Liver (tissue), 9 donors: Measurements from ENCODE around the gene BHLHE40. TPM values are rescaled to one million over a fixed set of nuclear protein-coding genes. Genes with fewer than 3 reads are reported as not detected.

Experiments used
- DNase-seq: peaks from one replicate; pipeline ENCODE4 v3.0.0-alpha.2; 2017; ENCODE audit warnings: low spot score
- H3K27ac ChIP-seq, 2 donors: one replicate each; pipeline ENCODE4 v1.7.0; 2013; ENCODE audit warnings: inconsistent platforms in 2 of 2, low read length in 2 of 2, control low read depth in 1 of 2, low read depth in 1 of 2, mild to moderate bottlenecking in 1 of 2
- H3K27me3 ChIP-seq, 4 donors: one replicate each; pipeline versions ENCODE4 v1.6.1 to v1.7.0; 2013; ENCODE audit warnings: low read length in 3 of 4, inconsistent platforms in 1 of 4, mild to moderate bottlenecking in 1 of 4, moderate library complexity in 1 of 4; ENCODE audit not compliant: control insufficient read depth in 4 of 4, insufficient read depth in 4 of 4
- H3K36me3 ChIP-seq, 4 donors: one replicate each; pipeline versions ENCODE4 v1.6.1 to v1.7.0; 2013; ENCODE audit warnings: low read length in 3 of 4, mild to moderate bottlenecking in 3 of 4, low read depth in 1 of 4, moderate library complexity in 1 of 4; ENCODE audit not compliant: control insufficient read depth in 4 of 4, insufficient read depth in 3 of 4
- H3K4me1 ChIP-seq, 4 donors: one replicate each; pipeline versions ENCODE4 v1.6.1 to v1.7.0; 2013; ENCODE audit warnings: low read length in 3 of 4, mild to moderate bottlenecking in 3 of 4, moderate library complexity in 1 of 4; ENCODE audit not compliant: control insufficient read depth in 4 of 4, insufficient read depth in 4 of 4
- H3K4me3 ChIP-seq, 3 donors: one replicate each; pipeline versions ENCODE4 v1.6.1 to v1.7.0; 2013; ENCODE audit warnings: low read length in 3 of 3, control low read depth in 1 of 3, low read depth in 1 of 3, mild to moderate bottlenecking in 1 of 3
- H3K9ac ChIP-seq, 2 donors: one replicate each; pipeline ENCODE4 v1.7.0; 2013; ENCODE audit warnings: low read length in 2 of 2, mild to moderate bottlenecking in 2 of 2, moderate library complexity in 2 of 2, control low read depth in 1 of 2, low read depth in 1 of 2
- H3K9me3 ChIP-seq, 4 donors: one replicate each; pipeline versions ENCODE4 v1.6.1 to v1.7.0; 2013; ENCODE audit warnings: low read length in 3 of 4; ENCODE audit not compliant: control insufficient read depth in 4 of 4
- EGR1 ChIP-seq, 2 donors: IDR thresholded peaks; 2 replicates each; pipeline ENCODE4 v1.6.1; 2016 to 2018; ENCODE audit warnings: antibody characterized with exemption in 2 of 2, low read depth in 2 of 2
- FOXA1 ChIP-seq: IDR thresholded peaks from 2 replicates; pipeline ENCODE4 v1.6.1; 2016; ENCODE audit warnings: antibody characterized with exemption
- FOXA2 ChIP-seq: IDR thresholded peaks from 2 replicates; pipeline ENCODE4 v1.6.1; 2016; ENCODE audit warnings: antibody characterized with exemption
- GABPA ChIP-seq, 2 donors: IDR thresholded peaks in 1 of 2; conservative IDR thresholded peaks in 1 of 2; 2 replicates each; pipeline ENCODE4 v1.6.1; 2016; ENCODE audit warnings: antibody characterized with exemption in 2 of 2, mild to moderate bottlenecking in 1 of 2, moderate library complexity in 1 of 2
- HNF4A ChIP-seq, 2 donors: conservative IDR thresholded peaks; 2 replicates each; pipeline ENCODE4 v1.6.1; 2016; ENCODE audit warnings: antibody characterized with exemption in 2 of 2, mild to moderate bottlenecking in 2 of 2
- HNF4G ChIP-seq: IDR thresholded peaks from 2 replicates; pipeline ENCODE4 v1.6.1; 2016; ENCODE audit warnings: antibody characterized with exemption
- JUND ChIP-seq, 2 donors: IDR thresholded peaks; 2 replicates each; pipeline ENCODE4 v1.6.1; 2016; ENCODE audit warnings: antibody characterized with exemption in 2 of 2
- MAX ChIP-seq: IDR thresholded peaks from 2 replicates; pipeline ENCODE4 v1.6.1; 2016; ENCODE audit warnings: antibody characterized with exemption
- RAD21 ChIP-seq, 2 donors: IDR thresholded peaks; 2 replicates each; pipeline ENCODE4 v1.6.1; 2016; ENCODE audit warnings: antibody characterized with exemption in 2 of 2, mild to moderate bottlenecking in 2 of 2
- RXRA ChIP-seq, 2 donors: IDR thresholded peaks; 2 replicates each; pipeline ENCODE4 v1.6.1; 2017 to 2018; ENCODE audit warnings: antibody characterized with exemption in 2 of 2, mild to moderate bottlenecking in 1 of 2
- SP1 ChIP-seq: IDR thresholded peaks from 2 replicates; pipeline ENCODE4 v1.6.1; 2018; ENCODE audit warnings: antibody characterized with exemption, mild to moderate bottlenecking
- TAF1 ChIP-seq: conservative IDR thresholded peaks from 2 replicates; pipeline ENCODE4 v1.6.1; 2016; ENCODE audit warnings: antibody characterized with exemption, mild to moderate bottlenecking
- YY1 ChIP-seq: IDR thresholded peaks from 2 replicates; pipeline ENCODE4 v1.6.1; 2016; ENCODE audit warnings: antibody characterized with exemption, mild to moderate bottlenecking
- WGBS: extraction: QIAGEN DNeasy Blood & Tissue Kit; methylation state at CpG from one replicate; pipeline ENCODE4 v1.1.7; 2013; 5-methylcytosine and 5-hydroxymethylcytosine counted together
- polyA plus RNA-seq, 2 donors: library from polyadenylated mRNA; stranded (reverse) in 1 of 2; unstranded in 1 of 2; fragments of 200-250 nt in 1 of 2; fragments of >200 nt in 1 of 2; fragmentation: Nextera tagmentation in 1 of 2; extraction: Ambion mirVana in 1 of 2; gene quantifications; one replicate each; pipeline versions ENCODE4 v1.2.1 to v1.2.3, GENCODE V29; 2013 to 2015
- total RNA-seq, 2 donors: library from RNA; depleted of rRNA; stranded (reverse); fragments of >200 nt; gene quantifications; one replicate each; pipeline ENCODE4 v1.2.3, GENCODE V29; 2014
- TF ChIP-seq, protein P1 (sequence below): IDR thresholded peaks from 2 replicates; pipeline ENCODE4 v1.6.1; 2016; ENCODE audit warnings: antibody characterized with exemption, mild to moderate bottlenecking
- TF ChIP-seq, protein P2 (sequence below): fragments of 150-350 bp; IDR thresholded peaks from 2 replicates; pipeline ENCODE4 v1.5.1; 2017; ENCODE audit warnings: improper control_type of control experiment, low read depth, low read length; ENCODE audit not compliant: missing input control
- TF ChIP-seq, protein P3 (sequence below): IDR thresholded peaks from 2 replicates; pipeline ENCODE4 v1.6.1; 2016; ENCODE audit warnings: antibody characterized with exemption
- TF ChIP-seq, protein P4 (sequence below): IDR thresholded peaks from 2 replicates; pipeline ENCODE4 v1.6.1; 2016; ENCODE audit warnings: antibody characterized with exemption
- donor health status: healthy.
- donor health status: healthy.
- donor health status: healthy.
- donor health status: healthy.
- donor health status: healthy.

Gene BHLHE40
- total and polyA plus RNA-seq, 4 donors: 8.2 to 28.4 (median 18.0) TPM

DNA sequence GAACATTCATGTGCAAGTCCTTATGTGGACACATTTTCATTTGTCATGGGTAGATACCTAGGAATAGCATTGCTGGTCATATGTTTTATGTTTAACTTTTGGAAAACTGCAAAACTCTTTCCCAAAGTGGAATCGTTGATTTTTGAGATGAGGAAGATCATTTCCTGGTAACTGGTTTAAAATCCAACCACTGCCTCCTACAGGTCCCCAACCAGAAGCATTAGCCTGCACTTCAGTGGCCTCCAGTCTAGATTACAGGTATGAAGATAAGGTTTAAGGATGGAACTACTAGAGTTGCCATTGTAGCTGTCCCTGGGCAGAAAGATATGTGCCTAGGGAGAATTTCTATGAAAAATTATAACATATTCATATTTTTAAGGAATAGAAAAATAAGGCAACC is 48.7 kb upstream of the BHLHE40 start:
- DNase-seq: no peak
- 78% methylated on average over 1 of the region's 1 CpG for WGBS
- Histone ChIP-seq H3K4me1 (no peaks in the 10 kb centered on the region), H3K9me3 (no peaks in the 10 kb centered on the region), H3K27ac (no peak overlapping the region), H3K4me3 (no peak overlapping the region), H3K36me3 (no peaks in the 10 kb centered on the region), H3K27me3 (no peaks in the 10 kb centered on the region), H3K9ac (no peak overlapping the region)
- TF ChIP-seq, protein P1, sequence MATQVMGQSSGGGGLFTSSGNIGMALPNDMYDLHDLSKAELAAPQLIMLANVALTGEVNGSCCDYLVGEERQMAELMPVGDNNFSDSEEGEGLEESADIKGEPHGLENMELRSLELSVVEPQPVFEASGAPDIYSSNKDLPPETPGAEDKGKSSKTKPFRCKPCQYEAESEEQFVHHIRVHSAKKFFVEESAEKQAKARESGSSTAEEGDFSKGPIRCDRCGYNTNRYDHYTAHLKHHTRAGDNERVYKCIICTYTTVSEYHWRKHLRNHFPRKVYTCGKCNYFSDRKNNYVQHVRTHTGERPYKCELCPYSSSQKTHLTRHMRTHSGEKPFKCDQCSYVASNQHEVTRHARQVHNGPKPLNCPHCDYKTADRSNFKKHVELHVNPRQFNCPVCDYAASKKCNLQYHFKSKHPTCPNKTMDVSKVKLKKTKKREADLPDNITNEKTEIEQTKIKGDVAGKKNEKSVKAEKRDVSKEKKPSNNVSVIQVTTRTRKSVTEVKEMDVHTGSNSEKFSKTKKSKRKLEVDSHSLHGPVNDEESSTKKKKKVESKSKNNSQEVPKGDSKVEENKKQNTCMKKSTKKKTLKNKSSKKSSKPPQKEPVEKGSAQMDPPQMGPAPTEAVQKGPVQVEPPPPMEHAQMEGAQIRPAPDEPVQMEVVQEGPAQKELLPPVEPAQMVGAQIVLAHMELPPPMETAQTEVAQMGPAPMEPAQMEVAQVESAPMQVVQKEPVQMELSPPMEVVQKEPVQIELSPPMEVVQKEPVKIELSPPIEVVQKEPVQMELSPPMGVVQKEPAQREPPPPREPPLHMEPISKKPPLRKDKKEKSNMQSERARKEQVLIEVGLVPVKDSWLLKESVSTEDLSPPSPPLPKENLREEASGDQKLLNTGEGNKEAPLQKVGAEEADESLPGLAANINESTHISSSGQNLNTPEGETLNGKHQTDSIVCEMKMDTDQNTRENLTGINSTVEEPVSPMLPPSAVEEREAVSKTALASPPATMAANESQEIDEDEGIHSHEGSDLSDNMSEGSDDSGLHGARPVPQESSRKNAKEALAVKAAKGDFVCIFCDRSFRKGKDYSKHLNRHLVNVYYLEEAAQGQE: no peak
- TF ChIP-seq JUND (IDR thresholded peaks at IDR 0.05) (no peak), MAX (no peak), FOXA2 (no peak), FOXA1 (no peak), HNF4G (no peak), GABPA (IDR thresholded peaks at IDR 0.05 in 1 of 2, conservative IDR thresholded peaks at IDR 0.05 in 1 of 2) (no peak), HNF4A (conservative IDR thresholded peaks at IDR 0.05) (no peak), EGR1 (IDR thresholded peaks at IDR 0.05; ENCODE audit: low read depth in 2 of 2) (no peak), TAF1 (no peak), YY1 (no peak), SP1 (no peak), RAD21 (IDR thresholded peaks at IDR 0.05) (no peak), RXRA (IDR thresholded peaks at IDR 0.05) (no peak)
- TF ChIP-seq, protein P2, sequence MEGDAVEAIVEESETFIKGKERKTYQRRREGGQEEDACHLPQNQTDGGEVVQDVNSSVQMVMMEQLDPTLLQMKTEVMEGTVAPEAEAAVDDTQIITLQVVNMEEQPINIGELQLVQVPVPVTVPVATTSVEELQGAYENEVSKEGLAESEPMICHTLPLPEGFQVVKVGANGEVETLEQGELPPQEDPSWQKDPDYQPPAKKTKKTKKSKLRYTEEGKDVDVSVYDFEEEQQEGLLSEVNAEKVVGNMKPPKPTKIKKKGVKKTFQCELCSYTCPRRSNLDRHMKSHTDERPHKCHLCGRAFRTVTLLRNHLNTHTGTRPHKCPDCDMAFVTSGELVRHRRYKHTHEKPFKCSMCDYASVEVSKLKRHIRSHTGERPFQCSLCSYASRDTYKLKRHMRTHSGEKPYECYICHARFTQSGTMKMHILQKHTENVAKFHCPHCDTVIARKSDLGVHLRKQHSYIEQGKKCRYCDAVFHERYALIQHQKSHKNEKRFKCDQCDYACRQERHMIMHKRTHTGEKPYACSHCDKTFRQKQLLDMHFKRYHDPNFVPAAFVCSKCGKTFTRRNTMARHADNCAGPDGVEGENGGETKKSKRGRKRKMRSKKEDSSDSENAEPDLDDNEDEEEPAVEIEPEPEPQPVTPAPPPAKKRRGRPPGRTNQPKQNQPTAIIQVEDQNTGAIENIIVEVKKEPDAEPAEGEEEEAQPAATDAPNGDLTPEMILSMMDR: no peak
- TF ChIP-seq, protein P3, sequence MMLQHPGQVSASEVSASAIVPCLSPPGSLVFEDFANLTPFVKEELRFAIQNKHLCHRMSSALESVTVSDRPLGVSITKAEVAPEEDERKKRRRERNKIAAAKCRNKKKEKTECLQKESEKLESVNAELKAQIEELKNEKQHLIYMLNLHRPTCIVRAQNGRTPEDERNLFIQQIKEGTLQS: no peak

- 94% methylated on average over 3 of the region's 3 CpGs for WGBS
- no peak for DNase-seq
- H3K27ac ChIP-seq: no peak overlapping the region
- no peak overlapping the region for H3K4me3 ChIP-seq
- no peaks in the 10 kb centered on the region for H3K4me1 ChIP-seq
- no peaks in the 10 kb centered on the region for H3K9me3 ChIP-seq
- H3K36me3 ChIP-seq: no peaks in the 10 kb centered on the region
- no peaks in the 10 kb centered on the region for H3K27me3 ChIP-seq
- no peak overlapping the region for H3K9ac ChIP-seq
- no peak for TF ChIP-seq HNF4G
- TF ChIP-seq, protein P2: no peak
- TF ChIP-seq GABPA (IDR thresholded peaks at IDR 0.05 in 1 of 2, conservative IDR thresholded peaks at IDR 0.05 in 1 of 2): no peak
- no peak for TF ChIP-seq RXRA (IDR thresholded peaks at IDR 0.05)
- no peak for TF ChIP-seq SP1
- TF ChIP-seq MAX: no peak
- TF ChIP-seq, protein P1: no peak
- no peak for TF ChIP-seq TAF1
- TF ChIP-seq EGR1 (IDR thresholded peaks at IDR 0.05; ENCODE audit: low read depth in 2 of 2): no peak
- no peak for TF ChIP-seq JUND (IDR thresholded peaks at IDR 0.05)
- no peak for TF ChIP-seq YY1
- no peak for TF ChIP-seq FOXA1
- no peak for TF ChIP-seq FOXA2
- TF ChIP-seq, protein P4, sequence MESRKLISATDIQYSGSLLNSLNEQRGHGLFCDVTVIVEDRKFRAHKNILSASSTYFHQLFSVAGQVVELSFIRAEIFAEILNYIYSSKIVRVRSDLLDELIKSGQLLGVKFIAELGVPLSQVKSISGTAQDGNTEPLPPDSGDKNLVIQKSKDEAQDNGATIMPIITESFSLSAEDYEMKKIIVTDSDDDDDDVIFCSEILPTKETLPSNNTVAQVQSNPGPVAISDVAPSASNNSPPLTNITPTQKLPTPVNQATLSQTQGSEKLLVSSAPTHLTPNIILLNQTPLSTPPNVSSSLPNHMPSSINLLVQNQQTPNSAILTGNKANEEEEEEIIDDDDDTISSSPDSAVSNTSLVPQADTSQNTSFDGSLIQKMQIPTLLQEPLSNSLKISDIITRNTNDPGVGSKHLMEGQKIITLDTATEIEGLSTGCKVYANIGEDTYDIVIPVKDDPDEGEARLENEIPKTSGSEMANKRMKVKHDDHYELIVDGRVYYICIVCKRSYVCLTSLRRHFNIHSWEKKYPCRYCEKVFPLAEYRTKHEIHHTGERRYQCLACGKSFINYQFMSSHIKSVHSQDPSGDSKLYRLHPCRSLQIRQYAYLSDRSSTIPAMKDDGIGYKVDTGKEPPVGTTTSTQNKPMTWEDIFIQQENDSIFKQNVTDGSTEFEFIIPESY: no peak
- TF ChIP-seq HNF4A (conservative IDR thresholded peaks at IDR 0.05): no peak
These were observed 45.2 kb upstream of the BHLHE40 start for GRCh38 chr3:4934050-4934449.
